Kidney (tissue), 14 donors: ENCODE measurements around the gene TCERG1L. TPM values are rescaled to one million over a fixed set of nuclear protein-coding genes. Genes with fewer than 3 reads are reported as not detected.

ENCODE experiments used
- DNase-seq, 5 donors: peaks; one replicate each; pipeline ENCODE4 v3.0.0-alpha.2; 2013 to 2020
- FAIRE-seq: peaks from 2 replicates; lab custom pipeline; 2012; peaks lifted over from hg19 to GRCh38; lab: Jason Lieb, UNC
- H3K27ac ChIP-seq, 2 donors: one replicate each; pipeline ENCODE4 v1.7.0; 2013; ENCODE audit warnings: low read depth in 2 of 2, low read length in 2 of 2, inconsistent platforms in 1 of 2
- H3K27me3 ChIP-seq: one replicate; pipeline ENCODE4 v1.7.1; 2013; ENCODE audit warnings: low read length, inconsistent platforms; ENCODE audit not compliant: control insufficient read depth, insufficient read depth
- H3K36me3 ChIP-seq, 3 donors: one replicate each; pipeline versions ENCODE4 v1.7.0 to v1.7.1; 2013; ENCODE audit warnings: low read length in 3 of 3, control low read depth in 1 of 3, inconsistent platforms in 1 of 3; ENCODE audit not compliant: insufficient read depth in 3 of 3, control insufficient read depth in 2 of 3
- H3K4me1 ChIP-seq, 3 donors: one replicate each; pipeline versions ENCODE4 v1.7.0 to v1.7.1; 2013; ENCODE audit warnings: low read length in 3 of 3, inconsistent platforms in 1 of 3, low read depth in 1 of 3; ENCODE audit not compliant: control insufficient read depth in 2 of 3, insufficient read depth in 2 of 3
- H3K4me3 ChIP-seq, 3 donors: one replicate each; pipeline versions ENCODE4 v1.7.0 to v1.8.1; 2013; ENCODE audit warnings: low read length in 3 of 3, control low read depth in 1 of 3, inconsistent platforms in 1 of 3
- H3K9ac ChIP-seq, 3 donors: one replicate each; pipeline versions ENCODE4 v1.7.0 to v1.7.1; 2013; ENCODE audit warnings: low read length in 3 of 3, control low read depth in 1 of 3, inconsistent platforms in 1 of 3
- H3K9me3 ChIP-seq, 3 donors: one replicate each; pipeline versions ENCODE4 v1.7.0 to v1.7.1; 2013; ENCODE audit warnings: low read length in 3 of 3, control low read depth in 1 of 3, inconsistent platforms in 1 of 3; ENCODE audit not compliant: control insufficient read depth in 2 of 3, insufficient read depth in 1 of 3
- CTCF ChIP-seq: IDR thresholded peaks from 3 replicates; pipeline ENCODE4 v1.5.1; 2012; ENCODE audit warnings: mild to moderate bottlenecking, moderate library complexity, borderline replicate concordance; ENCODE audit not compliant: insufficient read depth; ENCODE audit errors: extremely low read depth
- intact Hi-C: fragments of 100-400 bp; cut with DNase I; formaldehyde crosslinking; loops from one replicate; pipeline ENCODE4 v1.11.1; 2022
- polyA plus RNA-seq: library from polyadenylated mRNA; stranded (reverse); fragments of 350-450 nt; fragmentation: Illumina TruSeq; extraction: RNeasy Lipid Tissue Mini Kit (QIAGEN cat#74804); gene quantifications from one replicate; pipeline ENCODE4 v1.2.3, GENCODE V29; 2014; ENCODE audit warnings: low read depth, low replicate concordance; ENCODE audit not compliant: insufficient read depth
- total RNA-seq: library from RNA; stranded (reverse); fragmentation: NEBNext Ultra II Directional; extraction: Animal tissue kit (Norgen Biotek cat#: 25700); gene quantifications from one replicate; pipeline ENCODE4 v1.2.1, GENCODE V29; 2021
- donor health status: control.
- donor health status: control.
- donor health status: control.
- donor health status: control.
- donor health status: control.
- donor health status: DM: yes; HTN: yes; CAD: no.
- donor health status: Normal renal cell carcinoma (clear cell type).

TCERG1L gene
- total and polyA plus RNA-seq, 2 donors from 2014 or later = not detected

GRCh38 chr10:131231323-131231964 lies 80.1 kb downstream of the TCERG1L start:
- no peak for FAIRE-seq
- DNase-seq = peak in 1 of 5 donors; percentile 43
- no peak for TF ChIP-seq CTCF
- intact Hi-C loops = no loop called here
- Histone ChIP-seq H3K4me1 (no peaks in the 10 kb centered on the region), H3K9ac (no peak overlapping the region), H3K4me3 (no peak overlapping the region), H3K36me3 (no peaks in the 10 kb centered on the region), H3K27ac (no peak overlapping the region), H3K27me3 (no peaks in the 10 kb centered on the region), H3K9me3 (no peaks in the 10 kb centered on the region)

DNA sequence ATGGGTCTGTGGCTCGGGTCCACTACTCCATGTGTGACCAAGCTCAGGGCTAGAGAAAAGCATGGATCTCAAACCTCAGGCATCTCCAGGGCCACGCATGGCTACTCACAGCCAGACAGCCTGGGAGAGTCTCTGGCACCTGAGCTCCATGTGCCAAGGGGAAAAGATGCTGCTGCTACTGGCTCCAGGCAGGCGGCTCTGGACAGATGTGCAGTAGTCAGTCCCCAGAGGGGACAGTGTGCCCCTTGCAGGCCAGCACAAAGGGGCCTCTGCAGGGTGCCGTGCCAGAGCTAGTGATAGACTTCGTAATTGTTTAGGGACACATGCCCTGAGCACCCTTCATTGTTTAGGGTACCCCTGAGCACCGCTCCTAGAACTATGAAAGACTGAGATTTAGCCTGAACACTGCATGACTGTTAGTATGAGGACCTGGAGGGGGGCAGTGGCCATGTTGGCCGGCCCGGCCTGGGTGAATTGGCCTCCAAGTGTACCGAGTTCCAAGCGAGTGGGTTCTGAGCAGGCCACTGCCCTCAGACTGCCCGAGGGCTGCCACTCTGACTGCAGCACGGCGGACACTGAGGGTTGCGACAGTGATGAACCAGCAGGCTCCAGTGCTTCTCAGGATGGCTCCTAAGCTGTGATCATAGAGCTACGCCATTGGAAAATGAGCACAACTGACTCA lies 80.7 kb downstream of the TCERG1L start:
- no peaks in the 10 kb centered on the region for H3K36me3 ChIP-seq
- H3K4me3 ChIP-seq = no peak overlapping the region
- DNase-seq (peak in 1 of 5 donors; percentile 37), FAIRE-seq (no peak)
- no peak overlapping the region for H3K27ac ChIP-seq
- no peak for TF ChIP-seq CTCF
- intact Hi-C loops = no loop called here
- H3K4me1 ChIP-seq = no peaks in the 10 kb centered on the region
- H3K27me3 ChIP-seq = no peaks in the 10 kb centered on the region
- H3K9ac ChIP-seq = no peak overlapping the region
- no peaks in the 10 kb centered on the region for H3K9me3 ChIP-seq

DNA sequence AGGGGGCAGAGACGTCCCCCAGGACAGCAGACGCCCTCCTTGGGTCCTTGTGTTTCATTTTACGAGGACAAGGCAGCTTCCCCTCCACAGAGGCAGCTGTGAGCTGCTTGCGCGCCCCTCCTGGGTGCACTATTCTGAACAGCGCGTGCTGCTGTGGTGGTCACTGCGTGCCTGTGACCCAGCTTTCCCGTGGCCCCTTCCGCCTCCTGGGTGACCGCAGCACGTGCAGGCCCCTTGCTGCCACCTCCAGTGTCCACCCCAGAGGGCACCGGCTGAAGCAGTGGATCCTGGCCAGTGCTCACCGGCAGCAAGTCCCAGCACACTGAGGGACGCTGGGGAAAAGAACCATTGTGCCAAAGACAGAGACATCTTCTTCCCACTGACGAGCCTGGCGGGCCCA lies 81.4 kb downstream of the TCERG1L start:
- no peak overlapping the region for H3K4me3 ChIP-seq
- no peaks in the 10 kb centered on the region for H3K27me3 ChIP-seq
- no peak for TF ChIP-seq CTCF
- DNase-seq = peak in 1 of 5 donors; percentile 62
- intact Hi-C loops = no loop called here
- no peak for FAIRE-seq
- no peaks in the 10 kb centered on the region for H3K9me3 ChIP-seq
- no peak overlapping the region for H3K27ac ChIP-seq
- H3K4me1 ChIP-seq = no peaks in the 10 kb centered on the region
- no peak overlapping the region for H3K9ac ChIP-seq
- no peaks in the 10 kb centered on the region for H3K36me3 ChIP-seq
